ENCODE measurements around the gene CCDC177.

Gene CCDC177

DNA sequence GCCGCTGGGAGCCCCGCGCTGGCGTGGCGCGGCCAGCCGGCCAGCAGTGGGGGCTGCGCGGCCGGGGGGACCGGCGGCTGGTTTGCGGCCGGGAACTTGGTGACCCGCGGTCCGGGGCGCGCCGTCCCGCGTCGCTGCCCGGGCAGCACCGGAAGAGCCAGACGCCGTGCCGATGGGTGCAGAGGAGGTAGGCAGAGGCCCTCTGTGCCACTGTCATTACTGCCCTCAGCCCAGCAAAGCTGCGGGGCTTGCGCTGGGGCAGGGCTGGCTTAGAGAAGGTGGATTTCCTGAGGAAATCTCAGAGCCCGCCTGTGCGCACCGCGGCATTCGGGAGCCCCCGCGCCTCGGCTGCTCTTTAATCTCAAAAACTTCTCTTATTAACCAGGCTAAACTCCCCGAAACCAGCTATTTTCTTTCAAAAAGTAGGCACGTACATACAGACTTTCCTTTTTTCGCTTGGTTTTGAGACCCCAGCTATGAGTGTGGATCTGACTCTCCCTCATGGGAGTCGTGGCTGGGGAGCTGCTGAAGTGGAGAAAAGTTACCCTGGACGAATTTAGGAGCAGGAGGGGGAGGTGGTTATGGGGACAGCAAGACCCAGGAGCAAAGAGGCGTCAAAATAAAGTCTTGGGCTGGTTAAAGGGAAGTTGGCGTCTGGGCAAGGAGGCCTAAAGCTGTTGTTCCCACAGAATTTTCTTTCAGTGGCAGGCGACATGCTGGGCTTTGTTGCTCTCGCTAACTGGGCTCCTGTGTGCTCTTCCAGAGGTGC is 37.5 kb upstream of the CCDC177 start:
- Histone ChIP-seq H3K4me2 (ENCODE audit: low read length) (peak overlapping the region; percentile 99), H3K9me3 (ENCODE audit: low read length) (no peaks in the 10 kb centered on the region), H3F3A (ENCODE audit: insufficient read depth, low read length) (peaks cover 23% of the 10 kb centered on the region), H4K20me1 (ENCODE audit: insufficient read depth, low read length) (no peaks in the 10 kb centered on the region), H3K4me3 (ENCODE audit: low read depth, low read length, poor library complexity, severe bottlenecking) (peak overlapping the region; percentile 97), H3K9ac (ENCODE audit: low read length) (peak overlapping the region; percentile 99), H3K27ac (ENCODE audit: low read depth, low read length, poor library complexity, severe bottlenecking) (peak overlapping the region; percentile 99), H2AFZ (ENCODE audit: low read length) (no peak overlapping the region), H3K79me2 (ENCODE audit: insufficient read depth, low read length) (peaks cover 33% of the 10 kb centered on the region), H3K4me1 (ENCODE audit: insufficient read depth, low read length, severe bottlenecking) (peaks cover 60% of the 10 kb centered on the region), H3K27me3 (ENCODE audit: insufficient read depth, low read length) (no peaks in the 10 kb centered on the region), H3K9me2 (ENCODE audit: low read depth, low read length) (no peaks in the 10 kb centered on the region), H3K36me3 (ENCODE audit: insufficient read depth, low read length) (peaks cover 28% of the 10 kb centered on the region; the same call in 1 of the 2 replicates)
- no peak for TF ChIP-seq EZH2 (IDR thresholded peaks at IDR 0.05; ENCODE audit: borderline replicate concordance, low read length)
- TF ChIP-seq, protein P1, sequence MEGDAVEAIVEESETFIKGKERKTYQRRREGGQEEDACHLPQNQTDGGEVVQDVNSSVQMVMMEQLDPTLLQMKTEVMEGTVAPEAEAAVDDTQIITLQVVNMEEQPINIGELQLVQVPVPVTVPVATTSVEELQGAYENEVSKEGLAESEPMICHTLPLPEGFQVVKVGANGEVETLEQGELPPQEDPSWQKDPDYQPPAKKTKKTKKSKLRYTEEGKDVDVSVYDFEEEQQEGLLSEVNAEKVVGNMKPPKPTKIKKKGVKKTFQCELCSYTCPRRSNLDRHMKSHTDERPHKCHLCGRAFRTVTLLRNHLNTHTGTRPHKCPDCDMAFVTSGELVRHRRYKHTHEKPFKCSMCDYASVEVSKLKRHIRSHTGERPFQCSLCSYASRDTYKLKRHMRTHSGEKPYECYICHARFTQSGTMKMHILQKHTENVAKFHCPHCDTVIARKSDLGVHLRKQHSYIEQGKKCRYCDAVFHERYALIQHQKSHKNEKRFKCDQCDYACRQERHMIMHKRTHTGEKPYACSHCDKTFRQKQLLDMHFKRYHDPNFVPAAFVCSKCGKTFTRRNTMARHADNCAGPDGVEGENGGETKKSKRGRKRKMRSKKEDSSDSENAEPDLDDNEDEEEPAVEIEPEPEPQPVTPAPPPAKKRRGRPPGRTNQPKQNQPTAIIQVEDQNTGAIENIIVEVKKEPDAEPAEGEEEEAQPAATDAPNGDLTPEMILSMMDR (IDR thresholded peaks at IDR 0.05; ENCODE audit: low read length), result no peak

DNA sequence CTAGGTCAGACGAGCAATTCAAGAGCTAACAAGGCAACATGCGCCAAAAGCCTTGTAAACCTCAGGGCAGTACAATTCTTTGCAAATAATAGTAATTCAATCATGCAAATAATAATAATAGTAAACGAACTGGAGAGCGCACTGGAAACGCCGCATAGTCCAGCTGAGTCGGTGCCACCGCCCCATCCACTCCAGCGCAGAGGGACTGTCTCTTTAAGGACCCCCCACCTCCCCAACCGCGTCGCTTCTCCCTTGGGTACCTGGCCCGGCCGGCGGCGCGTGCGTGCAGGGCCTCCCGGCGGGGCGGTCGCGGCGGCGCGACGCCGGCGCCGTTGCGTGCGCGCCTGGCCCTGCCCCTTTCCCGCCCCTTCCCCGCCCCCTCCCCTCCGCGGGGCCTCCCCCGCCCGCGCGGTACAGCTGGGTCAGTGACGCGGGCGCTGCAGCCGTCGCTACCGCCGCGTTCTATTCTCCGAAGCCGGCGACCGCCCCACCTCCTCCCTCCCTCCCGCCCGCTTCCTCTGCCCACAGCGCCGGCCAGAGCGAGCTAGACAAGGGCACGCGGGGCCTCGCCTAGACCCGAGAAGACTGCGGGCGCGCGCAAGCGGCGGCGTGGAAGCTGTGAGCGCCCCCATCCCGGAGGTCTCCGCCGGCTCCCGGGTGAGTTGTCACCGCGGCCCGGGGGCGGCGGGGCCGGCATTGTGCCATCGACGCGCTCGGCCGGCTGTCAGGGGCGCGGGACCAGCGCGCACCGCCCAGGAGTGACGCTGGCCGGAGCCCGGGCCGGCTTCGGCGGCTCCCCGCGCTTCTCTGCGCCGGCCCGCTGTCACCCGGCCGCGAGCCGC is 36.7 kb upstream of the CCDC177 start, which contains the start of gene SUSD6:
TSS of gene SUSD6 (plus strand) at position 425 of the 842 bp plus-strand sequence. CDS start 46,997 bp downstream, outside the sequence.
- no peaks in the 10 kb centered on the region for H4K20me1 ChIP-seq (ENCODE audit: insufficient read depth, low read length)

DNA sequence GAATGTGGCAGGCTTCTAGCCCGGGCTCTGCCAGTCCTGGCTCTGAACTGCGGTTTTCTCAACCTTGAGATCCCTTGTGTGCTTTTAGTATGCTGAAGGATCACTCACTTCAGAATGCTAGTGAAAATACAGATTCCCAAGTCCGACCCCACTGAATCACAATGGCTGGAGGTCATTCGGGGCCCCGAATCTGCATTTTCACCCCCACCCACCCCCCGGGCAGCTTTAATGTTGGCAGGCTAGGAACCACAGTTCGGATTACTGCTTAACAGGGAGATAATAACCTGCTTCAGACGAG is 36.2 kb upstream of the CCDC177 start:
- Histone ChIP-seq H3K4me3 (ENCODE audit: low read depth, low read length, poor library complexity, severe bottlenecking) (peak overlapping the region; percentile 78), H4K20me1 (ENCODE audit: insufficient read depth, low read length) (no peaks in the 10 kb centered on the region), H3K4me2 (ENCODE audit: low read length) (peak overlapping the region; percentile 87), H3K27ac (ENCODE audit: low read depth, low read length, poor library complexity, severe bottlenecking) (peak overlapping the region; percentile 89), H3K36me3 (ENCODE audit: insufficient read depth, low read length) (peaks cover 14% of the 10 kb centered on the region; the same call in 1 of the 2 replicates), H3K79me2 (ENCODE audit: insufficient read depth, low read length) (peaks cover 19% of the 10 kb centered on the region), H3K9me2 (ENCODE audit: low read depth, low read length) (no peaks in the 10 kb centered on the region), H2AFZ (ENCODE audit: low read length) (peak overlapping the region; percentile 1), H3K9me3 (ENCODE audit: low read length) (no peaks in the 10 kb centered on the region), H3K4me1 (ENCODE audit: insufficient read depth, low read length, severe bottlenecking) (peaks cover 46% of the 10 kb centered on the region), H3K9ac (ENCODE audit: low read length) (peak overlapping the region; percentile 72), H3F3A (ENCODE audit: insufficient read depth, low read length) (peaks cover 23% of the 10 kb centered on the region), H3K27me3 (ENCODE audit: insufficient read depth, low read length) (no peaks in the 10 kb centered on the region)
- TF ChIP-seq, protein P1 (IDR thresholded peaks at IDR 0.05; ENCODE audit: low read length), result no peak
- TF ChIP-seq EZH2 (IDR thresholded peaks at IDR 0.05; ENCODE audit: borderline replicate concordance, low read length), result no peak

More for the DNA sequence above, 36.7 kb upstream of the CCDC177 start, which contains the start of gene SUSD6:
- Histone ChIP-seq H3K4me3 (ENCODE audit: low read depth, low read length, poor library complexity, severe bottlenecking) (peak within 1 kb of the TSS; percentile 97), H2AFZ (ENCODE audit: low read length) (peak within 1 kb of the TSS; percentile 1), H3K79me2 (ENCODE audit: insufficient read depth, low read length) (peaks cover 24% of the 10 kb centered on the region), H3K4me2 (ENCODE audit: low read length) (peak within 1 kb of the TSS; percentile 99), H3K27me3 (ENCODE audit: insufficient read depth, low read length) (no peaks in the 10 kb centered on the region), H3K9ac (ENCODE audit: low read length) (peak within 1 kb of the TSS; percentile 99), H3K36me3 (ENCODE audit: insufficient read depth, low read length) (peaks cover 20% of the 10 kb centered on the region; the same call in 1 of the 2 replicates), H3K9me3 (ENCODE audit: low read length) (no peaks in the 10 kb centered on the region), H3K4me1 (ENCODE audit: insufficient read depth, low read length, severe bottlenecking) (peaks cover 52% of the 10 kb centered on the region), H3K27ac (ENCODE audit: low read depth, low read length, poor library complexity, severe bottlenecking) (peak within 1 kb of the TSS; percentile 99), H3F3A (ENCODE audit: insufficient read depth, low read length) (peaks cover 23% of the 10 kb centered on the region), H3K9me2 (ENCODE audit: low read depth, low read length) (no peaks in the 10 kb centered on the region)
- TF ChIP-seq, protein P1 (IDR thresholded peaks at IDR 0.05; ENCODE audit: low read length), result no peak
- TF ChIP-seq EZH2 (IDR thresholded peaks at IDR 0.05; ENCODE audit: borderline replicate concordance, low read length), result no peak
